ENCODE measurements around the gene ARHGAP24. TPM values are rescaled to one million over a fixed set of nuclear protein-coding genes. Genes with fewer than 3 reads are reported as not detected.

Gene ARHGAP24
- total RNA-seq, 1 donor from 2014 or later, result 1.5 TPM

DNA sequence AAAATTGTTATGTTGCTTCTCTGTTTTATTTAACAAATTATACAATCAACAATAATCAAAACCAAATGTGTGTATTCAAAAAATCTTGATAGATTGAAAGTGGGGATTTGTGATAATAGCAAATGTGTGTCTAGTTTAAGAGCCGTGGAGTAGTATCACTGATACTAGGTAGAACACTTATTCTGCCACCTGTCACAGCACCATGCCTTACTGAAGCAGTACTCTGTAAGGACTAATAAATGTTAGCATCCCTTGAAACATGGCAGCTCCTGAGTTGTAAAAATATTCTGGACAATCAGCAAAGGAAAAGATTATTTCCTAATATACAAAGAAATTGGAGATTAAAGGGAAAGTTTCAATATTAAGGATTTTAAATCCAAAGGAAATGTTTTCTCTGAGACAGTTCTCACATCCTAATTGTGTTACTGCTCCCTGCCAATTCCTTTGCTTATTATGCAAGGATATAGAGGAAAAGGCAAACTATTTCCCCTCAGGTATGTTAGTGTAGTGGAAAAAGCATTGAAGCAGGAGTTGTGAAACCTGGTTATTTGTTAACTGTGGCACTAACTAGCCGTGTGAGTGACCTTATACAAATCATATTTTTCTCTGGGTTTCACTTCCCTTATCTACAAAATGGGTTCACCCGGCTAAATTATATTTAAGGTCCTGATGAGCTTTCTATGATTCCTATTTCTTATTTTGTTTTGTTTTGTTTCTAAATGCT lies 303.1 kb downstream of the ARHGAP24 start:
- Mint-ChIP-seq H3K9me3 (no peaks in the 10 kb centered on the region), H3K36me3 (ENCODE audit: low read depth) (no peaks in the 10 kb centered on the region), H3K4me1 (no peaks in the 10 kb centered on the region), H3K4me3 (no peak overlapping the region), H3K27me3 (ENCODE audit: low read depth) (no peaks in the 10 kb centered on the region), H3K27ac (ENCODE audit: unreplicated experiment) (peak overlapping the region; percentile 36)
- no peak for DNase-seq (ENCODE audit: low read depth, low spot score)
- TF ChIP-seq, protein P1, sequence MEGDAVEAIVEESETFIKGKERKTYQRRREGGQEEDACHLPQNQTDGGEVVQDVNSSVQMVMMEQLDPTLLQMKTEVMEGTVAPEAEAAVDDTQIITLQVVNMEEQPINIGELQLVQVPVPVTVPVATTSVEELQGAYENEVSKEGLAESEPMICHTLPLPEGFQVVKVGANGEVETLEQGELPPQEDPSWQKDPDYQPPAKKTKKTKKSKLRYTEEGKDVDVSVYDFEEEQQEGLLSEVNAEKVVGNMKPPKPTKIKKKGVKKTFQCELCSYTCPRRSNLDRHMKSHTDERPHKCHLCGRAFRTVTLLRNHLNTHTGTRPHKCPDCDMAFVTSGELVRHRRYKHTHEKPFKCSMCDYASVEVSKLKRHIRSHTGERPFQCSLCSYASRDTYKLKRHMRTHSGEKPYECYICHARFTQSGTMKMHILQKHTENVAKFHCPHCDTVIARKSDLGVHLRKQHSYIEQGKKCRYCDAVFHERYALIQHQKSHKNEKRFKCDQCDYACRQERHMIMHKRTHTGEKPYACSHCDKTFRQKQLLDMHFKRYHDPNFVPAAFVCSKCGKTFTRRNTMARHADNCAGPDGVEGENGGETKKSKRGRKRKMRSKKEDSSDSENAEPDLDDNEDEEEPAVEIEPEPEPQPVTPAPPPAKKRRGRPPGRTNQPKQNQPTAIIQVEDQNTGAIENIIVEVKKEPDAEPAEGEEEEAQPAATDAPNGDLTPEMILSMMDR (conservative IDR thresholded peaks at IDR 0.05), result no peak

DNA sequence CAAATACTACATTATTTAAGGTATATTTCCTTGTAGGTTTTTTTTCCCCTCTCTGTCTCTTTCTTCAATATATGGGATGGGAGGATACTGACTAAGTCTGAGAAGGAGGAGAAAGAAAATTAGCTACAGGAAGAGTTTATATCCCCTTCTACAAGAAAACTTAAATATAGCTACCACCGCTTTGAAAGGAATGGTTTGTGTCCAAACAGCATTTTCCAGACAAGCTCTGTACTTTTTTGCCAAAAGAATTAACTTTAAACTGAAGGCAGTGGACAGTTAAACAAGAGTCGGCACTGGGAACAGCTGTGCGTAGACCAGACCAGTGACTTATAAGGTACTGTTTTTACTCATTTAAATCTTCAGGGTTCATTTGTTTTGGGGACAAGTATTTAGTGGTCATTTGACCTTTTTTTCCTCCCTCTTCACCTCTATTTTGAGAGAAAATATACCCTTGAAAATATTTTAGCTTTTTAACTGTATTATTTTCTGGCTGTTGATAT lies 303.7 kb downstream of the ARHGAP24 start:
- TF ChIP-seq, protein P1 (conservative IDR thresholded peaks at IDR 0.05), result no peak
- H3K27ac Mint-ChIP-seq (ENCODE audit: unreplicated experiment), result peak overlapping the region; percentile 36
- DNase-seq (ENCODE audit: low read depth, low spot score), result no peak
- no peaks in the 10 kb centered on the region for H3K27me3 Mint-ChIP-seq (ENCODE audit: low read depth)
- H3K9me3 Mint-ChIP-seq, result no peaks in the 10 kb centered on the region
- no peaks in the 10 kb centered on the region for H3K4me1 Mint-ChIP-seq
- no peak overlapping the region for H3K4me3 Mint-ChIP-seq
- H3K36me3 Mint-ChIP-seq (ENCODE audit: low read depth), result no peaks in the 10 kb centered on the region

DNA sequence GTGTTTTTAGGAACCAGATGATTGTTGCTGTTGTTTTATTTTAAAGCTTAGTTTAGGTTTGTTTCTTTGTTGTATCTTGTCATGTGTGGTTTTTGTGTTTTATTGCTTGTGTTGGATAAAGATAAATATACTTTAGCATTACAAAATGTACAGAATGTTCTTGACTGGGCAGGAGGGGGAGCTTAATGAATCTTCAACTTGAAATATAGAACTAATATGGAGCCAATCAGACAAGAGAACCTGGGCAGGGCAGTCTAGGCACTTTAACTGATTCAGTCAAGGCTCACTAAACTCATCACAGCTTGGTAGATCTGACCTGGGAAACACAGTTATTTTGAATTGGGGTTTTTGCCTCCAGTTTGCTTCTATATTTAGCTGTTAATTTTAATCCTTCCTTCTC lies 304.2 kb downstream of the ARHGAP24 start:
- TF ChIP-seq, protein P1 (conservative IDR thresholded peaks at IDR 0.05), result no peak
- H3K4me3 Mint-ChIP-seq, result no peak overlapping the region
- DNase-seq (ENCODE audit: low read depth, low spot score), result no peak
- H3K27me3 Mint-ChIP-seq (ENCODE audit: low read depth), result no peaks in the 10 kb centered on the region
- no peak overlapping the region for H3K27ac Mint-ChIP-seq (ENCODE audit: unreplicated experiment)
- H3K4me1 Mint-ChIP-seq, result no peaks in the 10 kb centered on the region
- H3K9me3 Mint-ChIP-seq, result no peaks in the 10 kb centered on the region
- H3K36me3 Mint-ChIP-seq (ENCODE audit: low read depth), result no peaks in the 10 kb centered on the region

DNA sequence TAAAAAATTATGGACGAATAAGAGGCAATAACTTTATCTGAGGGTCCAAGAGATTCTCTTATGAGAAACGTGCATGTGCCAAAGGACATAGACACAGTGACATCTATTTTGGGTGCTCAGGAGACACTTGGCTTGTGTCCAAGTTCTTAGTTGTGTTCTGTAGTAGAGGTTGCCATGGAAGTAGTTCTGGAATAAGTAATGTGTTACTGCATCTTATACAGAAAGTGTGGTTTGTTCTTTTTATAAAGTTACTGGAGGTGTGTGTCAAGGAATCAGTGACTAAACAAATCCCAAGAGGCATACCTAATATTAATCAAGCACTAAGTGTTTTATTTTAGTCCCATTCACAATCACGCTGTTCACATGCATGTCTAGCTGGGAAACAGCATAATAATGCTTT lies 305.7 kb downstream of the ARHGAP24 start:
- Mint-ChIP-seq H3K27ac (ENCODE audit: unreplicated experiment) (no peak overlapping the region), H3K4me3 (no peak overlapping the region), H3K9me3 (no peaks in the 10 kb centered on the region), H3K27me3 (ENCODE audit: low read depth) (no peaks in the 10 kb centered on the region), H3K4me1 (no peaks in the 10 kb centered on the region), H3K36me3 (ENCODE audit: low read depth) (no peaks in the 10 kb centered on the region)
- TF ChIP-seq, protein P1 (conservative IDR thresholded peaks at IDR 0.05), result no peak
- no peak for DNase-seq (ENCODE audit: low read depth, low spot score)

DNA sequence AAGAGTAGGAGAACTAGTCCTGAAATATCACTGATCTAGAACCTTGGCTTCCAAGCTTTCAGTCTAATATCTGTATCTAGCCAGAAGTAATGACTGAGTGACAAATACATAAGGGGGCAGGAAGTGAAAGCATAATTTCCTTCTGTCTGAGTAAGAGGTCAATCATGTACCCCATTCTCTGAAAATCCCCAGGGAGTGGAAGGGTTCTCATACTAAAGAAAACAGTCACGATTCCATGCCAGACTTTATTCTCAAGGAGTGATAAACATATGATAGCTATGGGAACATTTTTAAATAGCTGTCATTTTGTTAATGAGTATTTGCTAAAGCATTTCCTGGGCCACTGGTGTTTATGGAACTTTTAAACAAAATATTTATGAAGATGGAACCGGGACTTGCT lies 308.5 kb downstream of the ARHGAP24 start:
- Mint-ChIP-seq H3K36me3 (ENCODE audit: low read depth) (no peaks in the 10 kb centered on the region), H3K4me3 (no peak overlapping the region), H3K4me1 (no peaks in the 10 kb centered on the region), H3K9me3 (no peaks in the 10 kb centered on the region), H3K27ac (ENCODE audit: unreplicated experiment) (no peak overlapping the region), H3K27me3 (ENCODE audit: low read depth) (no peaks in the 10 kb centered on the region)
- TF ChIP-seq, protein P1 (conservative IDR thresholded peaks at IDR 0.05), result no peak
- no peak for DNase-seq (ENCODE audit: low read depth, low spot score)

Data from neural crest cell (in vitro differentiated cells).